GM21515 (cell line): Measurements from ENCODE around the gene NAA80.
"Not testable (repeated sequence)": the region's sequence is repeated elsewhere in the genome, so short reads cannot be mapped to it uniquely, and the experiment has no call there.

Experiments used
- ATAC-seq: cut with Tn5 transposase; IDR thresholded peaks from one replicate; pipeline ENCODE4 v1.9.1; 2021; ENCODE audit not compliant: unreplicated experiment

Gene NAA80

DNA sequence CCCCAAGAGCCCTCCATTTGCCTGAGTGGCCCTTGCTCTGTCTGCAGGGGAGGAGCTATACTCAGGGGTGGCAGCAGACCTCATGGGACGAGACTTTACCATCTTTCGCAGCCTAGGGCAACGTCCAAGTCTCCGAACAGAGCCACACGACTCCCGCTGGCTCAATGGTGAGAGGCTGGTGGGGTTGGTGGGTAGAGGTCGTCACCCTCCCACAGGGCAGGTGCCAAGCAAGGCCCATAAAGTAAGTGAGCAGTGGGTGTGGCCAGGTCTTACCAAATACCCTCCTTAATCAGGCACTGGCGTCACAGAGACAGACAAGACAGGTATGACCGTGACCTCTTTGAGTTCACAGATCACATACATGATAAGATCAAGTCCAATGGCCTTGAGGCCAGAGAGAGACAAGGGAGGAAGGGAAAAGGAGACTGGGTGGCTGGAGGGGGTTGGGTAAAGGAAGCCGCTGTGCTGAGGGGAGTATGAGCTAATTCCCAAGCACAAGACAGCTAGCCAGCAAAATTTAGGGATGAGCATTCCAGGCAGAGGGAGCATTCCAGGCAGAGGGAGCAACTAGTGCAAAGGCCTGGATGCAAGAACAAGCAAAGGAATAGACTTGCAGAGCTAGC, 27.8 kb downstream of the NAA80 start:
- no peak for ATAC-seq

DNA sequence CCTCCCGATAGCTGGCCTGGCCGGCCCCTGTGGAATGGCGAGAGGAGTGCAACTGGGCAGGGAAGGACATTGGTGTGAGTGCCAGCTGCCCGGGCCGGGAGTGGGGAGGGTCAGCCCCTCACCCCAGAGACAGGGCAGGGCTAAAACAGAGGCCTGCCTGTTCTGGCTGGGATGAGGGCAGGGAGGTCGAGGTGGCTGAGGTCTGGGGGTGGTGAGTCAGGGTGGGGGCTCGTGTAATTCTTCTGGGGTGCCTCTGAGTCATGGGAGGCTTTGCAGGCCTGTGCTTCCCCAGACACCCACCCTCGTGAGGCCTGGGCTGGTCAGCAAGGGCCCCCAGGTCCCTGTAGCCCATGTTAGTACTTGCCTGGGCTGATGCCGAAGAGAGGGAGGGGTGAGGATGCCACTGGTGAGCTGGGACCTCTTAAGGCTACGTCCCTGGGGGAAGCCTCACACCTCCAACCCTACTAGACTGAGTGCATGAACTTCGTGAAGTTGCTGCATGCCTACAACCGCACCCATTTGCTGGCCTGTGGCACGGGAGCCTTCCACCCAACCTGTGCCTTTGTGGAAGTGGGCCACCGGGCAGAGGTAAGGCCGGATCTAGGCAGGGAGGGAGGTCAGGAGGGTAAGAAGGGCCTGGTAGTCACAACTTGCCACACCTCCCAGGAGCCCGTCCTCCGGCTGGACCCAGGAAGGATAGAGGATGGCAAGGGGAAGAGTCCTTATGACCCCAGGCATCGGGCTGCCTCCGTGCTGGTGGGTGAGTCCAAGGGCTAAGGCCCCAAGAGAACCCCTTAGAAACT, 28.6 kb downstream of the NAA80 start:
- ATAC-seq = no peak

DNA sequence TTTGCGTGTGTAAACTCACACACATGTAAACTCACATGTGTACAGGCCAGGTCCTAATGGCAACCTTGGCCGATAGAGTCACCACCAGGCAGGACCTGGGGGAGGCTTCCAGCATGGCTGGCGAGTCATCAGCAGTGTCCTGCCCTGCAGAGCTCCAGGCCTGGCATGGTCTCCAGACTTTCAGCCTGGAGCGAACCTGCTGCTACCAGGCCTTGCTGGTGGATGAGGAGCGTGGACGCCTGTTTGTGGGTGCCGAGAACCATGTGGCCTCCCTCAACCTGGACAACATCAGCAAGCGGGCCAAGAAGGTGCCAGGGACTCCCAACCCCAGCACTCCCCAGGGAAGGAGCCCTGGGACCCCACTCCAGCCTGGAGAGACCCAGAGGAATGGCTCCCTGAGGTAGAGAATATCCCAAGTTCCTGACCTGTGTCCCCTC, 29.2 kb downstream of the NAA80 start:
- ATAC-seq = no peak

DNA sequence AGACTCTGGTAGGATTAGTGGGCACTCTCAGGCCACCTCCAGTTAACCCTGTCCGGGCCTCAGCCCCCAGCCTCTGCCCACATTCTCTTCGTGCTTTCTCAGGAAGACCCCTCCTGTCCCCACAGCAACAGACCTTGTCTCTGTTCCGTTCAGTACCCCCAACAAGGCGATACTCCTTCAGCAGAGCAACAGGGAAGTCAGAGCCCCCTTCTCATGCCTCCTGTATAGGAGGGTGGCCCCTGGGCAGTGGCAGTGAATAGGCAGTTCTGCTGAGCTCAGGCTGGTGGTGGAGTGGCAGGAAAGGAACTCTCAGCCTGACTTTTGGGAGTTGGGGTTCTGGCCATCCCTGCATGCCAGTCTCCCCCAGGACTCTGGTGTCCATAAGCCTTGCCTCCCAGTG, 29.7 kb downstream of the NAA80 start:
- ATAC-seq = no peak

DNA sequence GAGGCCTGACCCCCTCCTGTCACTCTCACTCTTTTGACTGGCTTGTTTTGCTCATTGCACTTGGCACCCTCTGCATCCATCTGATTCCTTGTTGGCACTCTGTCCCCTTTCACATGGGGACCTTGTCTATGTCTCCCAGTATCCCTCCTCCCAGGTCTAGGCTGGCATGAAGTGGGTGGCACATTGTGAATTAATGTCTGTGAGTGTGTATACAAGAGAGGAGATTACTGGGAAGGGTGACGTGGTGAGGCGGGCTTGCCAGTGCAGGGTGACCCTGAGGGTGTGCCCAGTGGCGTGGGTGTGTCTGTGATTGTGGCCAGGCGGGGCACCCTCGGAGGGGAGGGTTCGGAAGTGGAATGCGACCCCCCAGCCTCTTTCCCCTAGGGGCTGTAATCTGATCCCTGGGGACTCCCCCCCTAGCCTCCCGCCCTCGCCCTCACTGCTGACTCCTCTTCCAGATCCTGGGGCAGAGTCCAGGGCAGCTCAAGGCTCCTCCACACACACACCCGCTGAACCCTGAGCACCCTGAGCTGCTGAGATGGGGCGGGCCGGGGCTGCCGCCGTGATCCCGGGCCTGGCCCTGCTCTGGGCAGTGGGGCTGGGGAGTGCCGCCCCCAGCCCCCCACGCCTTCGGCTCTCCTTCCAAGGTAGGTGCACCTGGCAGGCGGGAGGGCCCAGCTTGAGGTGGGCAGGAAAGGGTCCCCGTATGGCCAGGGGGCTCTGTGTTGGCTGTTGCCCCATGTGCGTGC, 30.3 kb downstream of the NAA80 start, which contains the start of gene SEMA3B:
TSS of gene SEMA3B (plus strand) at position 445 of the 749 bp plus-strand sequence. CDS start at position 539, 94 bp downstream.
- no peak for ATAC-seq

DNA sequence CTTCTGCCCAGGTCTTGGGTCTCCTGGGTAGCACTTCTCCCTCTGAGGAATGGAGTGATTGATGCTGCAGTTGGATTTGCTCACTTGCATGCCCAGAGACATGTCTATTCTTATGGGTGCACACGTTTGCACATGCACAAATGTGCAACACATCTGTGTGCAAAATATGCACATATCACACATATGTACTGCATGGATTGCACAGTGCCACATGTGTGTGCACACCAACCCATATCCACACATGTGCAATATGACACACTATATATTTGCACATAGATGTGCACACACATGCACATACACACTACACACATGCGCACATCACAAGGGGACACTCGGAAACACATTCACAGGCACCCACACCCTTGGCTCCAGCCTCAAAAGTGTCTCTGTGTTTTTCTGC, 30.9 kb downstream of the NAA80 start:
- no peak for ATAC-seq

DNA sequence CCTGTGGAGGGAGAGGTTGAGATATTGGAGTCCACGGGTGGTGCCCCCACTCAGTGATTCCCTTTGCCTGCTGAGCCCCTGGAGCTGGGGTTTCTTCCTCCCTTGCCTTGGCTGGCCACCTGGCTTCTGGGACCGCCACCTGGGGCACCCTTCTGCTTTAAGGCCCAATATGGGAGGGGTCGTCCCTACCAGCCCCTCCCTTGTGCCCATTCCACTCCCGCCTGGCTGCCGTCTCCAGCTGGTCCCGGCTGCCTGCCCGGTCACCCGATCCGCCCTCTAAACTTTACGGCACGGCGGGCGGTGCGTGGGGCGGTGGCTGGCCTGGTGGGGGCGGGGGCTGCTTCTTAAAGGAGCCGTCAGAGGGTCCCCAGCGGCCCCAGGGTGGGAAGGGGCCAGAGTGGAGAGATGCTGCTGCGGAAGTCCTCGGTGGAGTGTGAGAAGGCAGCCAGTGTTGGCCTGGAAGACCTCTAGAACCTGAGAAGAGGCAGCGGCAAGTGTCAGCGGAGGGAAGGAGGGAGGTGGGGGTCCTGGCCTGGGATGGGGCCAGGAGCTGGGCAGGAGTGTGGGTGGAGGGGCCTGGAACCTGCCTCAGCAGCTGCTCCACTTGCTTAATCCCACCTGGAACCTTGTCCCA, 31.8 kb downstream of the NAA80 start:
- ATAC-seq = no peak

DNA sequence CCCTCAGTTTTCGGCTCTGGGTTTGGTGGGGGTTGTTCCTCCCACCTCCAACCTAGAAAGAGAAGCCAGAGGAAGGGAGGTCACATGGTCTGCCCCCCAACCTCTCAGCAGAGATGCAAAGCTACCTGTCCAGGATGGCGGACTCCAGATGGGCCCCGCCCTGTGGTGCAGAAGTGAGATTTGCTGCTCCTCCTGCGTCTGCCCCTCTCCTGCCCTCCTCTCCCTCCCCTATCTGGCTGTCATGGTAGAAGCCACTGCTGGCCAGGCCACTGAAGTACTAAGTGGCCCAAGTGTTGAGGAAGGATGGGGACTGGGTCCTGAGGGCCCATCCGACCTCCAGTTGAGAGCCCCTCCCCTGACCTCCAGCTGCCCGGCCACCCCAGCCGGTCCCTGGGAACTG, 32.4 kb downstream of the NAA80 start:
- ATAC-seq = no peak

DNA sequence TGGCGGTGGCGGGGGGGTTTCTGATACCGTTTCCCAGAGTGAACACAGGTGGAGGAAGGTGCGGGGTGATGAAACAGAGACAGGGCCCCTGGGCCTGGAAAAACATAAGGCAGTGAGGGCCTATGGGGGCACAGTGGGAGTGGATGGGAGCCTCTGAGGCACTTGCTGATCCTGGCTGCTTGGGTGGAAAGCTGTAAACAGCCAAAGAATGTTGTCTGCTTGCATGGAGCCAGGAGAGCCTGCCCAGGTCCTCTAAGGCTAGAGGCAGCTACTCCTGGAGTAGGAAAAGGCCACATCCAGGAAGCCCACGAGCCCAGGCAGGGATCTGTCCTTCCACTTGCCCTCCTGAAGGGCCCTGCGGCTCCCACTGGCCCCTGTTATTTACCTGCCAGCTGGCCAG, 33.2 kb downstream of the NAA80 start:
- no peak for ATAC-seq

DNA sequence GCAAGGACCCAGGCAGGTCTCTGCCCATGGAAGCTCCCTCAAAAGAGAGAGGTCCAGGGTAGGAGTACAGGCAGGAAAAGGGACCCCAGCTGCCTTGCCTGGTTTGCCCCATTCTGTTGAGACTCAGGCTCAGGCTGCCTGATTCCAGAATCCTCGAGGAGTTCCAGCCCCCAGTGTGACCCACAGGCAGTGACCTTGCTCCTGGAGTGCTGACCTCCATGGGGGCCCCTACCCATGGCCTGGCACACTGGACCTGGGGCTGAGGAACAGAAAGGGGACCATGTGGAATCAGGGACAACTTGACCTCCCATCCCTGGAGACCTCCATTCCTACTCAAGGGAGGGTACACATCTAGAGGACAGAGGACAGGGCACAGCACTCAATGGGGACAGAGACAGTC, 33.6 kb downstream of the NAA80 start:
- no peak for ATAC-seq

DNA sequence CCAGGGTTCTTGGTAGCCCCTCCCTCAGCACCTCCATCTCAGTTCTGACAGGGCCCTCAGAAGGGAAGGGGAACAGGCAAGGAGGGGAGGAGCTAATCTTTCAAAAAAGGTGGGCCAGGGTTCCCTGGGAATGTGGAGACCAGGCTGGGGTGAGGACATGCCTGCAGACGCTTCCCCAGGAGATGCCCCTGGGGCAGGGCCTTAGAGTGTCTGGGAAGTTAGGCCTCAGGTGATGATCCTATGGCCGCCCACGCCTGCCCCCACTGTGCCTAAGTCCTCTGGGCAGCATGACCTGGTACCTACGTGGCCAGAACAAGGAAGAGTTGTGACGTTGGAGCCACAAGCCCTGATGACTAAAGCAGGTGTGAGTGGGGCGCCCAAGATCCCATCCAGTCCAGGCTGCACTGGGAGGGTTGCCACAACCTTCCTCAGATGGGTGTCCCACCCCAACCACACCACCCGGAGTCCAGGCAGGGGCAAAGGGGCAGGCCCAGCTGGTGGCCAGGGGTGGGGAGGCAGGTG, 34.2 kb downstream of the NAA80 start:
- ATAC-seq = no peak

DNA sequence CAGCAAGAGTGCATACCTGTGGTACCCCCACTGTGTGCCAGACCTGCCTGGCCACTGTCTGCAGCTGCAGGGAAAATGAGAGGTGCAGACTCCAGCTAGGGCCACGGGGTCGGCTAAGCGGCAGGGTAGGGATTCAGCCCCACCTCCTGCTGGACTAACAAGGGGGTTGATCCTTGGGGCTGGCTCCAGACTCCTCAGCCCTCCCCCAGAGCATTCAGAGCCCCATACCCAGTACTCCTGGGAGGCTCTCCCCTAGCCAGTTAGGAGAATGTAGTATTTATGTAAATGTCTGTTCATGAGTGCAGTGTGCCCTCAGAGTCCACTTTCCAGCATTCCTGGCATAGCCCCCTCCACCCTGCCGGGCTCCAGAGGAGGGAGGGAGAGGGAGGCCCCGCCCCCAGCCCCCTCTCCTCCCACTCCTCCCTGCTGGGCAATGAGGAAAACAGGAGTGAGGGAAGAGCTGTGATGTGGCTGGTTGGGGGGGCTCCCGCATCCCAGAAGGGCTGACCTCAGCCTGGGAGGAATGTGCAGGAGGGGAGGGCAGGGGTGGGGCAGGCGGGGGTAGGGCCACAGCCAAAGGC, 34.7 kb downstream of the NAA80 start:
- ATAC-seq = no peak

DNA sequence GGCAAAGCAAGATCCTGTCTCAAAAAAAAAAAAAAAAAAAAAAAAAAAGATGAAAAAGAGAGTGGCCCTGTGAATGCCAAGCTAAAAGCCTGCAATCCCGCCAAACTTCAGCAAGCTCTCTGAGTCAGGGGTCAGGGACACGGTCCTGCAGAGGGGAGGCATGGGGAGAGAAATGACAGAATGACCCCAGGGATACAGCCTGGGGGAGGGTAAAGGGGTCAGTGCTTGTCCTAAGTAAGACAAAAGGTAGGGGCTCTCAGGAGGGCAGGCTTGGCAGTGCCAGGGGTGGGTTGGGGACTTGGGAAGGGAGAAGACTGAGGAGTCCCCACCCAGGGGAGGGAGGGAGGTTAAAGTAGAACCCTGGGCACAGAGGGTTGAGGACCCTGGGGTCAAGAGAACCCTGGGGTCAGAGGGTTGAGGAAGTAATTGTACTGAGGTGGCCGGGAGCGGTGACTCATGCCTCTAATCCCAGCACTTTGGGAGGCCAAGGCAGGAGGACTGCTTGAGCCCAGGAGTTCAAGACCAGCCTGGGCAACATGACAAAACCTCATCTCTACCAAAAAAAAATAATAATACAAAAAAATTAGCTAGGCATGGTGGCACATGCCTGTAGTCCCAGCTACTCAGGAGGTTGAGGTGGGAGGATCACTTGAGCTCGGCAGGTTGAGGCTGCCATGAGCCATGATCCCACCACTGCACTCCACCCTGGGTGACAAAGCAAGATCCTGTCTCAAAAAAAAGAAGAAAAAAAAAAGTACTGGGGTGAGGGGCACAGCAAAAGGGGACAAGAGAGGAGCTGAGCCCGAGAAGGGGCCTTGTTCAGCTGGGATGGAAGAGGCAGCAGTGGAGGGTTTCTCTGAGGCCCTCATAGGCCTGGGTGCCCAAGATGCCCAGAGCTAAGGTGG, 35.5 kb downstream of the NAA80 start:
- no peak for ATAC-seq

DNA sequence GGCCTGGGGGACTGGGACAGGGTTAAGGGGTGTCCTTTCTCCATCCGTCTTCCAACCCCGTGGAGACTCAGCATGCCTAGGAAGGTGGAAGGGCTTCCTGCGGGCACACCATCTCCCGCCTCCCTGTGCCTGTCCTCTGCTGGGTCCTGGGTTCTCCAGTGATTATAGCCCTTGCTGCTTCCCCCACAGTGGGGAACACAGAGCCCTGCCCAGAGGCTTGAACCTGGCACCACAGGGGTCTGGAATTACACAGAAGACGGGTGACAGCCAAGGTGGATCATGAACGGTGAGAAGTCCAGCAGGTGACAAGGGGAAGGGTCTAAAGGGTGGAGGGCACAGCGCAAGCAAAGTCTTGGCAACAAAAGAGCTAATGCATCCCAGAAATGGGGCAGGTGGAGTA, 36.4 kb downstream of the NAA80 start:
- ATAC-seq = no peak

DNA sequence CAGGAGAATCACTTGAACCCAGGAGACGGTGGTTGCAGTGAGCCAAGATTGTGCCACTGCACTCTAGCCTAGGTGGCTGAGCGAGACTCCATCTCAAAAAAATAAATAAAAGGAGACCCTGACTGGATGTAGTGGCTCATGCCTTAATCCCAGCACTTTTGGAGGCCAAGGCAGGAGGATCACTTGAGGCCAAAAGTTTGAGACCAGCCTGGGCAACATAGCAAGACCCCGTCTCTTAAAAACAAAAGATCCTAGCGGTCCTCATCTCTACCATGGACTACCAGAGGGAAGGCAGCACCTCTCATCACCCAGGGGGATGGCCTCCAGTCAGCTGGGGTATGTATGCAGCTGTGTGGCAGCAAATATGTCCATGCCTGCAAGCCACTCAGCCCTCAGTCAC, 37.0 kb downstream of the NAA80 start:
- not testable (repeated sequence) for ATAC-seq

DNA sequence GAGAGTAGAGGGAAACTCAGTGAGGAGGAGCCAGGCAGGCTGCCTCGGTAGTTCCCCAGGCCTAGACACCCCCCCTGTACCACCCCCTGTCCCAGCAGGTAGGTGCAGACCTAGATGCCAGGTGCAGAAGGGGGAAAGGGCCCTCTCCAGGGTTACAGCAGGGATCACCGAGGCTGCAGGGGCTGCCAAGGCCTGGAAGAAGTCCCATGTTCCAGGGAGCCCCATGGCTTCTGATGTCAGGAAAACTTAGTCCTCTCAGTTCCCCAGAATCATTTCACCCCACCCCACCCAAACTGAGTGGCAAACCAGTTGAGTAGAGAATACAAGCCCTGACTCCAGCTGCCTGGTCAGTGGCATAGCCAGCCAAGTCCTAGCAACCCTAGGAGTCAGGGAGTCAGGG, 37.7 kb downstream of the NAA80 start:
- no peak for ATAC-seq

DNA sequence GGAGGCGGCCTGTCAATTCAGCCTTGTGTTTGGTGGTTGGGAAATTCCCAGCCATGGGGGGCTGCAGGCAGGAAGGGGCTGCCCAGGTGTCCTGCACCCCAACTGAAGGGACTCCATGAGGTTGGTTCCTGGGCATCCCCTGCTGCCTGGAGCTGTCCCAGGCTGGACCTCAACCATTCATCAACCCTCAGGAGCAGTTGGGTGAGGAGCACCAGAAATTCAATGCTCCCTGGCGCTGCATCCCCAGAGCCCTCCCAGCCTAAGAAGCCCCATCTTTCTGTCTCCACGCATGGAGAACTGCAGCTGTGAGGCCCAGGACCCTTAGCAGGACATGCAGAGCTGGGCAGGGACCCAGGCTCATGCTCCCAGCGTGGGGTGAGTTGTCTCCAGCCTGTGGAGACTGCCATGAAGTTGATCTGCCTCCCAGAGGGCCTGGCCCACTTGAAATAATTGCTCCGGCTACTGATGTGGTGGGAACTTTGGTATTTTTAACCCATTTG, 38.2 kb downstream of the NAA80 start:
- no peak for ATAC-seq

DNA sequence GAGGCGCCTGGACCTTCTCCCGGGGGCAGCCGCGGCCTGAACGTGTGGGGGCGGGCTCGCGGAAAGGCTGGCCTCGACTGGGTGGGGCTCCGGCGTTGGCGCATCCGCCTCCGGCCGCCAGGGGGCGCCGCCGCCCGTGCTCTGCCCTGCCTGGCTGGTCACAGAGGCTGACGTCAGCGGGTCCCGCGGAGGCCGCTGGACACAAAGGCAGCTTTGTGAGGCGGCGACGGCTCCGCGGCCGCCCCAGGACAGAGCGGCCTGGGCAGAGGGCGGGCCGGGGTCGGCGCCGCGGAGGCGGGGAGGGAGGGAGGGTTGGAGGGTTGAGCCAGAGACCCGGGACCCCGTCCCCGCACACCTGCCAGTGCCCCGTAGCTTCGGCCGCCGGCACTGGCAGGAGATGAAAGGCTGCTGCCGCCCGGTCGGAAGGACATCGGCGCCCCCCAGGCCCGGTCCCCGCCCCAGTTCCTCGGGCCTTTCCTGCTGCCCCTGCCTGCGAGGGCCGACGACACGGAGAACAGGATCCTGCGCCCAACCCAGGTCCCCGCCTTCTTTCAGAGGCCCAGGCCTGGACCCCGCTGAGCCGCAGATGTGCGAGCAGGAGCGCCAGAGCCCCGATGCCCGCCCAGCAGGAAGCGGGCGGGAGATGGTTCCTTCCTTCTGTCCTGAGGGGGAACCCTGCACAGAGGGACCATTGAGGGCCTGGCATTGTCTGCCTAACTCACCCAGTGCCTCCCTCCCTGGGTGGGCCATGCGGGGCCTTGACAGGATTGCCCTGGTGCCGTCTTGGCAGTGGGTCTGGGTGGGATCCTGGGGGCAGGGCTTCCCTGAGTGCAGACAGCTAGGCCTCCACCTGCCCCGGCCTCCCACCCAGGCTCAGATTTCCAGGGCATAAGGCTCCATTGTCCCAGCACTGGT, 38.9 kb downstream of the NAA80 start:
- ATAC-seq = peak; percentile 68
